Neural progenitor cell (in vitro differentiated cells): Measurements from ENCODE around the gene RAX2.

Experiments
- EZH2 ChIP-seq: fragments of 200-600 bp; sonication (generic); IDR thresholded peaks from 2 replicates; pipeline ENCODE4 v1.6.1; 2017; ENCODE audit warnings: antibody characterized with exemption, mild to moderate bottlenecking, moderate library complexity
- EZH2phosphoT487 ChIP-seq: fragments of 200-600 bp; sonication (generic); IDR thresholded peaks from 2 replicates; pipeline ENCODE4 v1.6.1; 2017; ENCODE audit warnings: antibody characterized with exemption
- TF ChIP-seq, protein P1 (sequence below): fragments of 200-600 bp; sonication (generic); IDR thresholded peaks from 2 replicates; pipeline ENCODE4 v1.5.1; 2017; ENCODE audit warnings: antibody characterized with exemption, mild to moderate bottlenecking

DNA sequence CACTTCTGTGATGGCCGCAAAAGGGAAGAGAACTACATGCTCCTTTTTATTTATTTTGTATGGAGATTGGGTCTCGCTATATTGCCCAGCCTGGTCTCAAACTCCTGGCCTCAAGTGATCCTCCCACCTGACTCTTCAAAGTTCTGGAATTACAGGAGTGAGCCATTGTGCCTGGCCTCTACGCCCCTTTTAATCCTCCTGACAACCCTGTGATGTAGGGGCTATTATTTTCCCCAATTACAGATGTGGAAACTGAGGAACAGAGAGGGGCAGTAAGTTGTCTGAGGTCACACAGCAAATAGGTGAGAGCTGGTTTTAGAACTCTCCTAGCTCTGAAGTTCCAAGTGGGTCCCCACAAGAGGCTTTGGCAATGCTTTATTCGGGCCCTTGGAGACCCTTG lies 52.2 kb downstream of the RAX2 start:
- TF ChIP-seq, protein P1, sequence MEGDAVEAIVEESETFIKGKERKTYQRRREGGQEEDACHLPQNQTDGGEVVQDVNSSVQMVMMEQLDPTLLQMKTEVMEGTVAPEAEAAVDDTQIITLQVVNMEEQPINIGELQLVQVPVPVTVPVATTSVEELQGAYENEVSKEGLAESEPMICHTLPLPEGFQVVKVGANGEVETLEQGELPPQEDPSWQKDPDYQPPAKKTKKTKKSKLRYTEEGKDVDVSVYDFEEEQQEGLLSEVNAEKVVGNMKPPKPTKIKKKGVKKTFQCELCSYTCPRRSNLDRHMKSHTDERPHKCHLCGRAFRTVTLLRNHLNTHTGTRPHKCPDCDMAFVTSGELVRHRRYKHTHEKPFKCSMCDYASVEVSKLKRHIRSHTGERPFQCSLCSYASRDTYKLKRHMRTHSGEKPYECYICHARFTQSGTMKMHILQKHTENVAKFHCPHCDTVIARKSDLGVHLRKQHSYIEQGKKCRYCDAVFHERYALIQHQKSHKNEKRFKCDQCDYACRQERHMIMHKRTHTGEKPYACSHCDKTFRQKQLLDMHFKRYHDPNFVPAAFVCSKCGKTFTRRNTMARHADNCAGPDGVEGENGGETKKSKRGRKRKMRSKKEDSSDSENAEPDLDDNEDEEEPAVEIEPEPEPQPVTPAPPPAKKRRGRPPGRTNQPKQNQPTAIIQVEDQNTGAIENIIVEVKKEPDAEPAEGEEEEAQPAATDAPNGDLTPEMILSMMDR, result no peak
- no peak for TF ChIP-seq EZH2
- no peak for TF ChIP-seq EZH2phosphoT487
